ENCODE measurements around the gene C1orf74.
"Not testable (repeated sequence)": the region's sequence is repeated elsewhere in the genome, so short reads cannot be mapped to it uniquely, and the experiment has no call there.

The C1orf74 gene

GRCh38 chr1:209805341-209805781 lies 21.0 kb upstream of the C1orf74 start:
- no peak for DNase-seq

- DNase-seq, result no peak
Observed at GRCh38 chr1:209803568-209803967, 19.2 kb upstream of the C1orf74 start.

DNA sequence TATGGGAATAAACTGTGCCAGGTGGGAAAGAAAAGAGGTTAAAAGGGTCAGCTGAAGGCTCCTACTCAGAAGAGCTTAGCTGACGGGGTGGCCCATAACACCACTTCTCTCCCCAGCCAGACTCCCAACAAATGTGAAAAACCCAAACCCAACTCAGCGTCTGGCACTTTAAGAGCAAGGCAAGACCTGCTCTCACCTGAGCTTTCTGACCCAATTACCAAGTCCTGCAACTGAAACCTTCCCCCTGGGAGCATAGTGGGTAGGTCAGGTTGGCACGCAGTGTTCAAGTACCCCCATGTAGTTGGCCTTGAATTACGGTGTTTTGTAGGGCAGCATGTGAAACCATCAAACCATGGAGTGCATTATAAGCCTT lies 18.4 kb upstream of the C1orf74 start:
- DNase-seq, result no peak

- no peak for DNase-seq
Observed at GRCh38 chr1:209802117-209802779, 17.9 kb upstream of the C1orf74 start.

- no peak for DNase-seq
Observed at GRCh38 chr1:209800984-209801834, 16.9 kb upstream of the C1orf74 start.

DNA sequence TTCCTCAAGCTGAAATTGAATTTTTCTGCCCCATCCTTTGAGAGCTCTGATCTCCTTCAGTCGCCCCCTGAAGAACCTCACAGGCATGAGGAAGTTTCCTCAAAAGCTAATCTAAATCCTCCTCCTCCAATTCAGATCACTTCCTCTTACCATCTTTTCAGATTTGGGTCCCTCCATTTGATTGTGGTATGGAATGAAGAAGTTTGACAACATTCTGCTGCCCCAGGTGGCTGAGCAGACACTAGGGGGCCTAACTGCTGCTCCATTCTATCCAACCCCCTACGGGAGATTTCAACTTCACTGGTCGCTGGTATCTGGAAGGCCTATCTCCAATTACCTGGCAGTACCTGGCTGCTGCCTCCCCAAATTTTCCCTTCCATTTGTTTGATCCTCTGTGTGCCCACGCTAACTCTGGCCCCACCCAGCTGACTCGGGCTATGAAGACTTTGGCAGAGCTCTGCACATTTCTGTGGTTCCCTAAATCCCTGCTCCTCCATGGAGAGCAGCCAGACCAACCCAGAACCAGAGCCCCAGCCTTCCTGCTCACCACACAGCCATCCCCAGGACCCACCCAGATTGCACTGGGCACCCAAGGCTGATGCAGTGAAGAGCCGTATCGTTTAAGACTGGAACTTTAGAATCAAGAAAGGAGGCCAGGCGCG lies 13.8 kb upstream of the C1orf74 start:
- DNase-seq, result no peak

GRCh38 chr1:209793711-209794110 lies 9.4 kb upstream of the C1orf74 start:
- DNase-seq, result not testable (repeated sequence)

DNA sequence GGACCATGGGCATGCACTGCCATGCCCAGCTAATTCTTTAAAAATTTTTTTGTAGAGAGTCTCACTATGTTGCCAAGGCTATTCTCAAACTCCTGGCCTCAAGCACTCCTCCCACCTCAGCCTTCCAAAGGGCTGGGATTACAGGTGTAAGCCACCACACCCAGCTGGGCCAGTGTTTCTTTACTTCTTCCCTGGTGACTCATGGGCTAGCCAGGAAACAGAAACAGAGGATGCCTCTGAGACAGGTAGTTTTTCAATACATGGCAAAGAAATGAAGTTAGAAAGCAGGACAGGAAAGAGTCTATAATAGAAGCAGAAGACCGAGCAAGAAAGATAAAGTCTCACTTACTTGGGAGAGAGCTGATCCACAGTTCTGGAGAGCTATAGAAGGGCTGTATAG lies 7.6 kb upstream of the C1orf74 start:
- DNase-seq, result no peak

DNA sequence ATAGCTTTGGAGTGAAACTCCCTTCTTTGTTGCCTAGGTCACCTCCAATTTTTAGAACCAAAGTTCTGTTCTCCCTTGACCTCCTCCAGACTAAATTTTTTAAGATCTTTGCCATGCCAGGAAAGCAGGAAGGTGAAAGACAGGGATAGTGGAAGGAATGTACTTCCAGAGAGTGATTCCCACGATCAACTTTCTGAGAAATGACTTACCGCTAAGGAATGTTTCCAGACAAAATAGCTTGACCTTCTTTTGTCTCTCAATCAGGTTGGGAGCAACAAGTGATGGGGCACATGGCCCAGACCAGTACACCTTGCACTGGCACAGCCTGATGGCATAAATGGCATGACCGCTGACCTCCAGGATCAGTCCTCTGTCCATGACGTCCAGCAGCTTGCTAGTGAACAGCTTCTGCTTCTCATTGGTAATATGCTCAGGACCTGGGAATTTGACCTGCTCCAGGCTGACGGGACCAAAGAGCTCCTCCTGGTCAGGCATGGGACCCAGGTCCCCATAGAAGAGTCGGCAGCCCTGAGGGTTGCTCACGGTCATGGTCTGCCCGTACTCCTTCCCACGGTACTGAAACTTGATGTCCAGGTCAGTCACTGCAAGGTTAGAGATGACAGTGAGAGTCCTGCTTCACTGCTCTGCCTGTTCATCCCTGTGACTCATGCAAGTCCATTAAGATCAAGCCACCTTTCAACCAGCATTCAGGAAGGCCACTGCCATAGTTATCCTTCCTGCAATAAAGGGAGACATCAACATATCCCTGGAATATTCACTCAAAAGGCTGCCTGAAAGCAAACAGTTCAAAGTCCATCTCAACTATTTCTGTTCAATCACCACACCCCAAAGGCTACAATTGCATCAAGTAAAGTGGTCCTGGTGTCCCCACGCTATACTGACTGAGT lies 6.2 kb upstream of the C1orf74 start:
- DNase-seq, result no peak

DNA sequence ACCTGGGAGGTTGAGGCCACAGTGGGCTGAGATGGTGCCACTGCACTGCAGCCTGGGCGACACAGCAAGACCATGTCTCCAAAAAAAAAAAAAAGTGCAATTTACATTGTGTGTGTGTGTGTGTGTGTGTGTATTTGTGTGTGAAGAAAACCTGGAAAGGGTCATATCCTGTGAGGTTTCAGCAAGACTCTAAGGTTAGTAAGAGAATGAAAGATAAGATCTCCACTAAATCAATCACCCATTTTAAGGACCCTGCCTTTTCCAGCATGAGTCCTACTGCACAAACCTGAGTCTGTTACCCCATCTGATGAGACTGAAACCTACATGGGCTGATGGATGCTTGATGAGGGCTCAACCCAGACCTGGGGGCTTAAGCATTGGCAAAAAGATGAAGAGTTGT lies 4.9 kb upstream of the C1orf74 start:
- DNase-seq, result no peak

DNA sequence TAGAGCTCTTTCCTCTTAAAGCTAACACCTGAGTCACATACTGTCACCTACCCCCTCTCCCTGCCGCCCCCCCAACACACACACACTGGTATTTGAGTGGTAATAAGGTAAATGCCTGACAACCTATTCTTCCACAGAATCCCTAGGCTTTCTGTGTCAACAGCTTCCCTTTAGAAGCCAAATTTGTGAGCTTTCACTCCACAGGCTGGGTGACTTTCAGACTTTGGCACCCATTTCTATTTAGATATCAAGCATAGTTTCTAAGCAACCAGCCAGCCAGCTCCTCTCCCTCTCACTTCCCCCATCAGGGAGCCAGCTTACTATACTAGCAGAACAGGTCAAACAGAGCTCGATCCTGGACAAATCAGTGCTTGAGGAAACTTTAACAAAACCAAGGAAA lies 3.2 kb upstream of the C1orf74 start:
- no peak for DNase-seq

DNA sequence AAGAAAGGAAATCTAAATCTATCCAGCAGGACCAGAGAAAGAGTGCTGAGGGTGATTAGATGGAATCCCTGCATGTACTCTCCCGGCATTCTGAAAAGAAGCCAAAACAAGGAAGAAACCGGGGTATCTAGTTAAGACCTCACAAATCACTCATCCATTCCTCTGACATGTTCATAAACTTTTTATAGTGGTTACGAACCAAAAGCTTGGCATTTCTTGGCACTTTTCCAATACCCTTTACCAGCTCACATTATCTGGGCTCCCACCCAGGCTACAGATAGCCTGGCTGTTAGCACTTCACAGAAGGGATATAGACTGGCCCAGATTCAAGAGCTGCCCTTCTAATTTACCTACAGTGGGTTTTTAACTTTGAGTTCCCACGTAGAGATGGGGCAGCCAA lies 1.8 kb upstream of the C1orf74 start:
- no peak for DNase-seq

DNA sequence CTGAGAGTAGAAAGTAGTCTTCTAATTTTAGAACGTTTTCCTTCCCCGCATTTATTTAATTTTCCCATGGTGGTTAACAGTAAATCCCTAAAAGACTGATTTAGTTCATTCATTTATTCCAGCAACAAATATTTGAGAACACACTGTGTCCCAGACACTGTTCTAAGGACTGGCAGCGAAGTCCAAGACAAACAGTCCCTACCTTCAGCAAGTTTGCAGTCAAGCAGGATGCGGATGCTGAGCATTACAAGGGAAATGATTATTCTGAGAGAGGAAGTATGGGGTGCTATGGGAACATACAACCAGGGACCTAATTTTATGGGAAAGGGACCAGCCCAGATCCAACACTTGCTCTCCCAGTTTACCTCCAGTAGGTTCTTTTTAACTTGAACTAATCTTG lies 1.2 kb upstream of the C1orf74 start:
- no peak for DNase-seq

DNA sequence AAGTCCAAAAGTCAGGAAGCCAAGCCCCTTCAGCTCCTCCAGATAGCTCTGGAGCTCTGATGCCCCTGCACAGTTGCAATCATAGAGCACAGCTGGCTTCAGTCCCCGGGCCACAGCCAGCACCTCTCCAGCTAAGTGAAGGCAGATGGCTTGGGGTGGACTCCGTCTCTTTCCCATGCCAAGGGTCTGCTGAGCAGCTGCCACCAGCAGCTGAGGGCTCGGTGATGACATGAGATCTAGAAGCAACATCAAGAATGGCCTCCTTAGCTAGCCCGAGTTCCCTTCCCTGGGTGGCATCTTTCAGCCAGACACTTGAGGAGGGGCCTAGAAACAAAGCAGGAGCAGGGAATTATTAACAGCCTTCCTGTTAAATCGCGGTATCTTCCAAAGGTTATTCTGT lies 973 bp downstream of the C1orf74 start:
- DNase-seq, result no peak

DNA sequence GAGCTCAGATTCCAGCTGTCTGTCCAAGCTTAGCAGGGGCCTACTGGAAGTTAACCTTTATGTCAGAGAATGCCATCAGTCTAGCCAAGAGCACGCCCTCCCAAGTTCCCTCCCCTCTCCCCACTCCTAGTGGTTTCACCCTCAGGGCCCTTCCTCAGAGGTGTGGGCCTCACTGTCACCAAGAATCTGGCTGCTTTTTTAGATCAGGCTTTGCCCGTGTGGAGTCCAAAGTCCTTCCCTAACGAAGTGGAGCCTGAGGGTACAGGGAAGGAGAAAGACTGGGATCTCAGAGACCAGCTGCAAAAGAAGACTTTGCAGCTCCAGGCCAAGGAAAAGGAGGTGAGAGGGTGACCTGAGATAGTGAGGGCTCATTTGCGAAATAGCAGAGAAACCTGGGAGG lies 4.1 kb downstream of the C1orf74 start:
- no peak for DNase-seq

DNA sequence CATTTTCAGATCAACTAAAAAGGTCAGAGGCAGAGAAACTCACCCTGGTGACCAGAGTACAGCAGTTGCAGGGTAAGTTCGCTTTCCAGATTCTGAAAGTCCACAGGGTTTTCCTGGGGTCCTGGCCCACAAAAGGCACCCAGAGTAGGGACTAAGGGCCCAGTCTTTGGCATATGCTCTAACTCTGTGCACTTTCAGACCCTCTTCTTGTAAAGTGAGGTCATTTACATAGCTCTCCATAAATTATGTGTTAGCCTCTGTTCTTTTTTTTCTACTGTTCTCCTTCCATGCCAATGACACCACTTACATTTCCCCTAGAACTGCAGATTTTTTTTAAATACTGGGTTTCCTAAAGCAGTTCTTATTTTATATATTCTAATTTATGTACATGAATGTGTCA lies 6.3 kb downstream of the C1orf74 start:
- DNase-seq, result no peak

GRCh38 chr1:209777587-209777986 lies 6.8 kb downstream of the C1orf74 start:
- no peak for DNase-seq

DNA sequence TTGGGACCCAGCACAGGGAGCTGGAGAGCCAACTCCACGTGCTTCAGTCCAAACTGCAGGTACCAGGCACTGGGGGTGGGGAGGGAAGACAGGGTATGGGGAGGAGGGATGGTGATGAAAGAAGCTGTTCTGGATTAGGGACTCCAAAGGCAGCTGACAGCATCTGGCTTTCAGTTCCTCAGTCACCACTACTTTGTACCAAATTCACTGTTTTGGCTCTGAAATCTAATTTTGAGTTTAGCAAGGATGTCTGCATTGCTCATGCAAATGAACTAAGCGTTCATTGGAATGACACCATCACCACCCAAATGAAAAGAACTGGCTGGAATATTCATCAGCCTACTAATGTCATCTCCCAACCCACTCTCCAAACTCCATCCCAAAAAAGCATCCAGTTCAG lies 8.7 kb downstream of the C1orf74 start:
- DNase-seq, result no peak

- DNase-seq, result no peak
Observed at GRCh38 chr1:209774592-209774991, 9.8 kb downstream of the C1orf74 start.

DNA sequence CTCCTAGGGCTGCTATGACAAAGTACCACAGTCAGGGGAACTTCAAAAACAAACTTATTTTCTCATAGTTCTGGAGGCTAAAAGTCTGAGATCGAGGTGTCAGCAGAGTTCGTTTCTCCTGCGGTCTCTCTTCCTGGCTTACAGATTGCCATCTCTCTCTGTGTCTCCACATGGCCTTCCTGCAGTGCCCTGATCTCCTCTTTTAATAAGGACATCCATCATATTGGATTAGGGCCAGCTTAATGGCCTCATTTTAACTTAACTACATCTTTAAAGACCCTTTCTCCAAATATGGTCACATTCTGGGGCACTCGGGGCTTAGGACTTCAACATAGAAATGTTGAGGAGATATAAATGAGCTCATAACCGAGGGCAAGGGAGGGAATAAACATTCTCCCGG lies 12.2 kb downstream of the C1orf74 start:
- no peak for DNase-seq

- DNase-seq, result no peak
Observed at GRCh38 chr1:209770636-209771415, 13.5 kb downstream of the C1orf74 start.

DNA sequence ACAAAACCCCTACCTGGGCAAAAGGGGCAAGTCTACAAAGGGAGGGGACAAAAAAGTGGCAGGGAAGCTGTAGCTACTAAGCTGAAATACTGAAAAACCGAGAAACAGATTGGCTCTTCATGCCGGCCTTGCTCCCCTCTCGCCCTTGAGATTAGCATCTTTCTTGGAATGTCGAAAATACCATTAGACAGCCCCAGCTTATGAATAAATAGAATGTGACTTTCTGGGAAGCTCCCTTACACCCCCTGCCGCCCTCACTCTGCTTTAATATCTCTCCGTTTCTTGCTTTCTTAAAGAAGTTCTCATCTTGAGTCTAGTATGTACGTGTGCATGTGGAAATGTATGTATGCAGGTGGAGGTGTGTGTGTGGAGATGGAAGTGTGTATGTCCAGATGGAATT lies 14.4 kb downstream of the C1orf74 start:
- no peak for DNase-seq
